GM18499 (cell line): ENCODE data around the gene MEF2B.
"Not testable (repeated sequence)": the region's sequence is repeated elsewhere in the genome, so short reads cannot be mapped to it uniquely, and the experiment has no call there.

Experiments used
- ATAC-seq: cut with Tn5 transposase; IDR thresholded peaks from one replicate; pipeline ENCODE4 v1.9.1; 2021; ENCODE audit warnings: moderate number of reproducible peaks; ENCODE audit not compliant: insufficient read depth, unreplicated experiment

Gene MEF2B

GRCh38 chr19:19201697-19202630 lies 31.9 kb upstream of the MEF2B start:
- no peak for ATAC-seq

DNA sequence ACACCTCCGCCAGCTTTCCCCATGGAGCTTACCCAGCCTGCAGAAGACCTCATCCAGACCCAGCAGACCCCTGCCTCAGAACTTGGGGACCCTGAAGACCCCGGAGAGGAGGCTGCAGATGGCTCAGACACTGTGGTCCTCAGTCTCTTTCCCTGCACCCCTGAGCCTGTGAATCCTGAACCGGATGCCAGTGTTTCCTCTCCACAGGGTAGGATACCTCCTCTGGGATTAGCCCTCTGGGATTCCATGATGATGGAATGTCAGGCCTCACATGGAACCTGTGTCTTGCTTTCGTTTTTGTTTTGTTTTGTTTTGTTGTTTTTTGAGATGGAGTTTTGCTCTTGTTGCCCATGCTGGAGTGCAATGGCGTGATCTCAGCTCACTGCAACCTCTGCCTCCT lies 23.9 kb upstream of the MEF2B start:
- ATAC-seq: no peak

DNA sequence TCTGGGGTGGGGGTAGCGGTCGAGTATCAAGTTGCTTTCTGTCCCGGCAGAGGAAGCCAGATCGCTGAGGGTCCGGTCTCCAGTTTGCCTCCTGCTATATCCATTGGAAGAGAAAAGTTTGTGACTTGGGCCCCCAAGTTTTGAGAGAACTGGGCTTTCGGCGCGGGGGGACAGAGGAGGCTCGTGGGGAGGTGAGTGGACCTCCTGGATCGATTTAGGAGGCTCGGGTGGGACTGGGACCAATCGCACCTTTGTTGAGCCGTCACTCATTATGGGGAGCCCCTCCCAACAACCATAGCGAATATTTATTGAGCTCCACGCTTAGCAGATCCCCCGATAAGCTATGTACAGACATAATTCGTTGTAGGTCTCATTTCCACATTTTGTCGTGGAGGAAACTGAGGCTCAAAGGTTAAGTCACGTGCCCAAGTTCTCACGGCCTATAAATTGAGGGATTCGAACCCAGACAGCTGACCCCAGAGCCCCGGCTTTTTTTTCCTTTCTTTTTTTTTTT lies 22.9 kb upstream of the MEF2B start:
- ATAC-seq: no peak

- ATAC-seq: peak; percentile 71
These were observed 22.2 kb upstream of the MEF2B start, which contains the start of the genes BORCS8 and RFXANK for GRCh38 chr19:19192078-19192882. TSS of gene BORCS8 (minus strand) at chr19:19192152. CDS start at chr19:19192117, 35 bp downstream. TSS of gene RFXANK (plus strand) at chr19:19192258. CDS start at chr19:19193947, 1,689 bp downstream.

GRCh38 chr19:19191768-19192077 lies 21.7 kb upstream of the MEF2B start:
- ATAC-seq: peak; percentile 7

DNA sequence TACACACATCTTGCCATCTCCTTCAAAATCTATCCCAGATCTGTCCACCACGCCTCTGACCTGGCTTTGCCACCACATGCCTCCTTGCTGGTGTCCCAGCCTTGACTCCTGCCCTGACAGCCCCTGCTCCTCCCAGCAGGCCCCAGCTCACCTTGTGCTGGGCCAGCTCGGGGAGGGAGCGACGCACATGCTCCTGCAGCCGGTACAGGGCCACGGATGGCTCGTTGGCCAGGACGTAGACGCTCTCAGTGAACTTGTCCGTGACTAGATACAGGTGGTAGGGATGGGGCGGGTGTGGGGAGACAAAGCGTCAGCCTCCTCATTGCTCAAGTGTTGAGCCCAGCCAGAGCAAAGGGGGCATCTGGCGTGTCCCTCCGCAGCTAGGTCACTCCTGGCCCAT lies 16.7 kb upstream of the MEF2B start:
- ATAC-seq: no peak

DNA sequence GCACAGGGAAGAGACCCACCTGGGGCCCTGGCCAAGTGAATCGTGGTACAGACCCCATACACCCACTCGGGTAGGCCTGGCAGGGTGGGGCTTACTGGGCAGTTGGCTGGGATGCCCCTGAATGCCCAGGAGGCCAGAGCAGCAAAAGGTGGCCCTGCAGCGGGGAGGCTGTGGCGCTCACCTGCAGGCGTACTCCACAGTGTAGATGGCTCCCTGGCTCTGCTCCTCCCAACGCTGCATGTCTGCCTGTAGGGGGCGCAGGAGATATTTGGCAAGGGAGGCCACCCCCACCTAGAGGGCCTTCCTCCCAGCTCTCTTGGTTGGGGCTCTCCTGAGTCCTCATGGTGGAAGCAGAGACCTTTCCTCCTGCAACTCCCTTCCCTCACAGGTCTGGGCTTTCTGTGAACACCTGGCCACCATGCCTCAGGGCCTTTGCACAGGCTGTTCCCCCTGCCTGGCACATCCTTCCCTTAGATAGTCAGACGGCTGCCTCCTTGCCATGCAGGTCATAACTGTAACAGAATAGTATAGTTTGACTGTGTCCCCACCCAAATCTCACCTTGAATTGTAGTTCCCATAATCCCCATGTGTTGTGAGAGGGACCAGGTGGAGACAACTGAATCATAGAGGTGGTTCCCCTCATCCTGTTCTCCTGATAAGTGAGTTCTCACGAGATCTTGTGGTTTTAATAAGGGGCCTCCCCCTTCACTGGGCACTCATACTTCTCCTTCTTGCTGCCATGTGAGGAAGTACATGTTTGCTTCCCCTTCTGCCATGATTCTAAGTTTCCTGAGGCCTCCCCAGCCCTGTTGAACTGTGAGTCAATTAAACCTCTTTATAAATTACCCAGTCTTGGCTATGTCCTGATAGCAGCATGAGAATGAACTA lies 16.0 kb upstream of the MEF2B start:
- ATAC-seq: no peak

- ATAC-seq: no peak
These were observed 11.5 kb upstream of the MEF2B start for GRCh38 chr19:19181488-19181998.

GRCh38 chr19:19179548-19180441 lies 9.7 kb upstream of the MEF2B start:
- no peak for ATAC-seq

DNA sequence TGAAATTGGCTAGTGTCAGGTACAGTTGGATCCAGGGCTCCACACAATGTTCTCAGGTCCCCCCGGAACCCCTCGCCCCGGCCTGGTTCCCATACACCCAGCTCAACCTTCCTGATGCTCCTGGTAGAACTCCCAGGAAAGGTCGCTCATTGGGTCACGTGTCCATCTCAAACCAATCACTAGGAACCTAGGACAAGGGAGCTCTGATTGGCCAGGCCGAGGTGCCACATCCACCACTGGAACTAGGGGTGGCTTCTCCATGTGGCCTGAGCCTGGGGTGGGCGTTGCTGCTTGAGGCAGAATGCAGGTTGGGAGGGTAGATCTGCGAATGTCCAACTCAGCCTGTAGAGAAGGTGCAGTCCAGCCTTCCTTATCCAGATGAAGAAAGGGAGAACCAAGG lies 6.9 kb upstream of the MEF2B start:
- no peak for ATAC-seq

DNA sequence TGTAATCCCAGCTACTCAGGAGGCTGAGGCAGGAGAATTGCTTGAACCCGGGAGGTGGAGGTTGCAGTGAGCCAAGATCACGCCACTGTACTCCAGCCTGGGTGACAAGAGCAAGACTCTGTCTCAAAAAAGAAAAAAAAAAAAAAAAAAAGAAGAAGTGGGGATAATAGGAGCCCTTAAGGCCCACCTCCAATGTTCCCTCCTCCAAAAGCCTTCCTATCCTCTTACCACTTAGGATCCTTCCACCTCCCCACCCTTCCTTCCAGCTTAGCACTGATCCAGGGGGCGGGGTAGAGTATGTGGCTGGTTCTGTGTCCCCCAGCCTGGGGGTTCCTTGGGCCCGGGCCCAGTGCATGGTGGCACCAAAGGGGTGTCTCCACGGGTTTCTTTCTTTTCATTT lies 3.2 kb upstream of the MEF2B start:
- not testable (repeated sequence) for ATAC-seq

GRCh38 chr19:19171821-19172532 lies 1.9 kb upstream of the MEF2B start:
- no peak for ATAC-seq

- ATAC-seq: no peak
These were observed 1.0 kb upstream of the MEF2B start for GRCh38 chr19:19170873-19171672.

DNA sequence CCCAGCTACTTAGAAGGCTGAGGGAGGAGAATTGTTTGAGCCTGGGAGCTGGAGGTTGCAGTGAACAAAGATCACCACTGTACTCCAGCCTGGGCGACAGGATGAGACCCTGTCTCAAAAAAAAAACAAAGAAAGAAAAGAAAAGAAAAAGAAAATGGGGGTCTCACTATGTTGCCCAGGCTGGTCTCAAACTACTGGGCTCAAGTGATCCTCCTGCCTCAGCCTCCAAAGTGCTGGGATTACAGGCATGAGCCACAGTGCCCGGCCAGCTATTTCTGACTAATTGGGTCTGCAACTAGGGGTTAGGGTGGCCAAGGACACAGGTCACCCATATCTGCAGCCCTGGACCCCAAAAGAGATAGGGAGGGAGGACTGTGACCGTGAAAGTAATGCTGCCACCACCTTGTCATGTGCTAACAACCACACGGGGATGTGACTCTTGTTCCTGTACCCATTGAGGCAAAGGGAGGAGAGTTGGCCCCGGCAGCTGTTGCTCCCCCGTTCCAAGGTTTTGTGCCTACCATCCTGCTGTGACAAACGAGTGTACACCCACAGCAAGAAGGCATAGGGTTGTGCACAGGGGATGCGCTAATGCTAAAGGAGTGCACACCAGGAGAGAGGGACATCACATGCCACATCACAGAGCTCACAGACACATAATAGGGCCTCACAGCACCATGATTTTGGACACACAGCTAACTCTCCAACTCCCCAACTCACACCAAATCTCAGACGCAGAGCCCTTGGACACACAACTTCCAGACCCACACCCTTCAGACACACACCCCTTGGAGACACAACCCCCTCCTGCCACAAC lies 619 bp downstream of the MEF2B start:
- no peak for ATAC-seq

DNA sequence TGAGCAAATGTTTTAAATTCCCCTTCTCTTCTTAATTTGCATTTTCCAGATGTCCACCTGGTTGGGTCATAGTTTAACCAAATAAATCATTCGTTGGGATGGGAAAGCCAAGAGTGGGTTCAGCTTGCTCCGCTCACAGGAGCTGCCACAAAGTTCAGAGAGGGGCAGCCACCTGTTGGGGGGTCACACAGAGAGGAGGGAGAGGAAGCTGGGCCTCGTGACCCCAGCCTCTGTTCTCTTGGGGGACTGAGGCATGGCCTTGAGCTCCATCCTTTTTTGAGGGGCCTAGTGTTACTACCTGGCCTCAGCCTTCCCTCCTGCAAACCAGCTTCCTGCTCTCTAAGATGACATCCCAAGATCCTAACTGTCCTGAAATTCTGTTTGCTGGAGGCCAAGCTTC lies 2.5 kb downstream of the MEF2B start:
- no peak for ATAC-seq

- no peak for ATAC-seq
These were observed 4.7 kb downstream of the MEF2B start for GRCh38 chr19:19165396-19165795.

DNA sequence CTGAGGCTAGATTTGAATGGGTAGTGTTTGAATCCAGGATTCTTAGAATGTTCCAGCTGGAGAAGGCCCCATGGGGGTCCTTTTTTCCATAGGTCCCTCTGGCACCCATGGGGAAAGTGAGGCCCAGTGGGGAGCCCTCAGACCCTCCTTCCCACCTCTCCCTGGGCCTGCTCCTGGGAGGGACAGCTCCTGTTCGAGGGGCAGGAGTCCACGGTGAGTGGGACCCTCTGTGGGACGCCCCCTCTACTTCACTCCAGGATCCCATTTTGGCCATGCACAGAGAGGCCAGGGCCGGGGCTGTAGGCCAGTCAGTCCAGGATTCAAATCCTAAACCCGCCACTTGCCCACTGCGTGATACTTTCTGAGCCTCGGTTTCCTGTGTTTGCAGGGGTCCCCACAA lies 7.6 kb downstream of the MEF2B start:
- no peak for ATAC-seq
